Immature natural killer cell (primary cell): ENCODE measurements around the gene GUK1. TPM values are rescaled to one million over a fixed set of nuclear protein-coding genes. Genes with fewer than 3 reads are reported as not detected.

Experiments used
- DNase-seq, 3 donors: peaks; one replicate each; pipeline ENCODE4 v3.0.0; 2022; ENCODE audit warnings: mixed read lengths in 1 of 3
- H3K27ac Mint-ChIP-seq, 6 donors: one replicate each; pipeline ENCODE4 v1.8.0; 2020; ENCODE audit warnings: mixed read lengths in 6 of 6, mild to moderate bottlenecking in 5 of 6, inconsistent platforms in 4 of 6, moderate library complexity in 3 of 6
- H3K27me3 Mint-ChIP-seq, 3 donors: one replicate each; pipeline ENCODE4 v1.8.0; 2020 to 2021; ENCODE audit warnings: low read depth in 3 of 3, mild to moderate bottlenecking in 3 of 3, mixed read lengths in 3 of 3, moderate library complexity in 3 of 3, inconsistent platforms in 1 of 3
- H3K36me3 Mint-ChIP-seq, 3 donors: one replicate each; pipeline ENCODE4 v1.8.0; 2020; ENCODE audit warnings: mixed read lengths in 3 of 3, inconsistent platforms in 2 of 3, mild to moderate bottlenecking in 2 of 3
- H3K4me1 Mint-ChIP-seq, 2 donors: one replicate each; pipeline ENCODE4 v1.8.0; 2020; ENCODE audit warnings: inconsistent platforms in 2 of 2, mild to moderate bottlenecking in 2 of 2, mixed read lengths in 2 of 2, moderate library complexity in 1 of 2
- H3K4me3 Mint-ChIP-seq, 5 donors: one replicate each; pipeline ENCODE4 v1.8.0; 2020; ENCODE audit warnings: mild to moderate bottlenecking in 5 of 5, mixed read lengths in 5 of 5, inconsistent platforms in 3 of 5, moderate library complexity in 3 of 5
- H3K9me3 Mint-ChIP-seq, 6 donors: one replicate each; pipeline ENCODE4 v1.8.0; 2020; ENCODE audit warnings: mild to moderate bottlenecking in 6 of 6, mixed read lengths in 6 of 6, inconsistent platforms in 4 of 6, moderate library complexity in 3 of 6
- polyA plus RNA-seq, 3 donors: library from polyadenylated mRNA; unstranded; fragments of 300-500 nt; fragmentation: Illumina TruSeq; gene quantifications; one replicate each; pipeline ENCODE4 v1.2.3, GENCODE V29; 2021

Gene GUK1
- polyA plus RNA-seq, 3 donors from 2014 or later, result 516 to 803 (median 763) TPM

GRCh38 chr1:228197555-228198147, 57.6 kb downstream of the GUK1 start:
- H3K9me3 Mint-ChIP-seq, result peaks cover 7 to 18% (median 12%) of the 10 kb centered on the region in 6 donors

More at GRCh38 chr1:228197555-228198147, 57.6 kb downstream of the GUK1 start:
- no peak overlapping the region for H3K27ac Mint-ChIP-seq
- DNase-seq, result no peak
- H3K4me3 Mint-ChIP-seq, result no peak overlapping the region
- no peaks in the 10 kb centered on the region for H3K4me1 Mint-ChIP-seq
- H3K27me3 Mint-ChIP-seq, result peaks cover 0 to 2% (median 0%) of the 10 kb centered on the region in 3 donors
- H3K36me3 Mint-ChIP-seq, result peaks cover 20 to 27% (median 24%) of the 10 kb centered on the region in 3 donors

Other genes starting within 250 kb of the GUK1 start
- gene WNT9A, start 192.3 kb upstream of the GUK1 start, polyA plus RNA-seq, result not detected
- gene WNT3A, start 133.3 kb upstream of the GUK1 start, polyA plus RNA-seq, result not detected
- 100 to 1,000 TPM; 533 to 916 (median 674) TPM for gene ARF1, start 57.6 kb upstream of the GUK1 start, polyA plus RNA-seq
- 10 to 100 TPM in 2 of 3 donors, 1 to 10 TPM in 1; 1.8 to 21.7 (median 16.6) TPM for gene C1orf35, start 37.0 kb upstream of the GUK1 start, polyA plus RNA-seq
- gene MRPL55, start 31.0 kb upstream of the GUK1 start, polyA plus RNA-seq, result 100 to 1,000 TPM; 125 to 230 (median 129) TPM
- not detected for gene GJC2, start 9.7 kb downstream of the GUK1 start, polyA plus RNA-seq
- 1 to 10 TPM; 2.0 to 4.4 (median 2.0) TPM for gene IBA57, start 25.5 kb downstream of the GUK1 start, polyA plus RNA-seq
- 1 to 10 TPM in 1 of 3 donors, under 1 TPM in 1, not detected in 1; 0.19 to 1.9 TPM for gene OBSCN, start 67.8 kb downstream of the GUK1 start, polyA plus RNA-seq